ENCODE measurements around the gene HEPH.
A peak's percentile ranks its signal among the peaks of the same experiment; 100 is the strongest.

The HEPH gene

DNA sequence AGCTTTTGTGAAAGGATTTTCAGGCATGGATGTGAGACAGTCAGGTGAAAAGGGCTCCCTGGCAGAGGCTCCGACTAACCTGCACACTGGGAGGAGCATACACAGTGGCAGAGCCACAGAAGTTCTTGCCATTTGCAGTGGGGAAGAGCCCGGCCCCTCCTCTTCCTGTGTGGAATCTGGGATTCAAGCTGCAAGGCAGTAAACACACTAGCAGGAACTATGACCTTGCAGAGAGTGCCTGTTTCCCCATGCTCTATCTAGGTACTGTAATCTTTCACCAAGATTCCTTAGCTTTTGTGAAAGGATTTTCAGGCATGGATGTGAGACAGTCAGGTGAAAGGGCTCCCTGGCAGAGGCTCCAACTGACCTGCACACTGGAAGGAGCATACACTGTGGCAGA is 19.8 kb upstream of the HEPH start:
- in situ Hi-C loops (cut with HindIII; ENCODE audit: low sequenced_read_pairs), result no loop called here
- TF ChIP-seq CTCF (IDR thresholded peaks at IDR 0.05; ENCODE audit: low read depth, low read length, missing control alignments), result no peak
- no peak overlapping the region for H3K4me3 ChIP-seq (ENCODE audit: low read depth, low read length)
- DNase-seq (ENCODE audit: low read depth), result no peak

DNA sequence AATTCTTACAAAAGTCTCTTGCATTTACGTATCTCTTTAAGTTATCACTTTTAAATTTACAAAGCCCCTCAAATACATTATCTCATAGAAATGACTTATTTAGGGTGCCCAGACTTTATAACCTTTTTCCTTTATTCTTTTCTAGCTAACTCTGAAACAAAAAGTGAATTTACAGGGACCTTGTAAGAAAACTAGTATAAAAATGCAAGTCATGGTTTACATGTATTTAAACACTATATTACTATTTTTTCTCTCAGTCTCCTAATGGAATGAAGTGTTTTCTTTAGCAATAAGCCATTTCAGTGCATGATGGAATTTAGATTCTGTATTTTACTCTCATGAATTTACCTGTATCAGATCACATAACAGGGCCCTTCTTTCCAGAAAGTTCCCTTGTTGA is 14.5 kb upstream of the HEPH start:
- DNase-seq (ENCODE audit: low read depth), result no peak
- no peak for TF ChIP-seq CTCF (IDR thresholded peaks at IDR 0.05; ENCODE audit: low read depth, low read length, missing control alignments)
- no peak overlapping the region for H3K4me3 ChIP-seq (ENCODE audit: low read depth, low read length)
- in situ Hi-C loops (cut with HindIII; ENCODE audit: low sequenced_read_pairs), result no loop called here

- no peak overlapping the region for H3K4me3 ChIP-seq (ENCODE audit: low read depth, low read length)
- in situ Hi-C loops (cut with HindIII; ENCODE audit: low sequenced_read_pairs), result no loop called here
- DNase-seq (ENCODE audit: low read depth), result no peak
- TF ChIP-seq CTCF (IDR thresholded peaks at IDR 0.05; ENCODE audit: low read depth, low read length, missing control alignments), result no peak
Observed at GRCh38 chrX:66150163-66150562, 13.9 kb upstream of the HEPH start.

DNA sequence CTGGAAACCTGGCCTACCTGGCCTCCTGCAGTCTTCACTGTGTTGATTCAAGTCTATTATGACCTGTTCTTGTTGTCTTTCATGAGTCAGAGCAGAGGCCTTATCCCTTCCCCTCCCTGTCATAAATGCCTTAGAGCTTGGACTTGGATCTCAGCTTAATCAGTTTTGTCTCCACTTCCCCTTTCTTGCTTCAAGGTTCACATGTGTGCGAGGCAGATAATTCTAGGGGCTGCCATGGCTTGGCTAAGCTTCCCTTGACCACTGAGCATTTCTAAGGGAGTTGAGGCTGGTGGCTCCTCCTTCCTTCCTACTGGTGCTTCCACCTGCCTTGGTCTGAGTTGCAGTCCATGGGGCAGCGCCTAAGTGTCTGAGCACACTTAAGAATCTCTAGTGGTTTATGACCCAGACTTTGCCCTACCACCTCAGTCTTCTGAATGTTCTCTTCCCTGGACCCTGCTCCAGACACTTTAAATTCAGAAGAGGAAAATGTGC is 1.7 kb upstream of the HEPH start:
- in situ Hi-C loops (cut with HindIII; ENCODE audit: low sequenced_read_pairs), result no loop called here
- TF ChIP-seq CTCF (IDR thresholded peaks at IDR 0.05; ENCODE audit: low read depth, low read length, missing control alignments), result no peak
- H3K4me3 ChIP-seq (ENCODE audit: low read depth, low read length), result no peak overlapping the region
- DNase-seq (ENCODE audit: low read depth), result no peak

DNA sequence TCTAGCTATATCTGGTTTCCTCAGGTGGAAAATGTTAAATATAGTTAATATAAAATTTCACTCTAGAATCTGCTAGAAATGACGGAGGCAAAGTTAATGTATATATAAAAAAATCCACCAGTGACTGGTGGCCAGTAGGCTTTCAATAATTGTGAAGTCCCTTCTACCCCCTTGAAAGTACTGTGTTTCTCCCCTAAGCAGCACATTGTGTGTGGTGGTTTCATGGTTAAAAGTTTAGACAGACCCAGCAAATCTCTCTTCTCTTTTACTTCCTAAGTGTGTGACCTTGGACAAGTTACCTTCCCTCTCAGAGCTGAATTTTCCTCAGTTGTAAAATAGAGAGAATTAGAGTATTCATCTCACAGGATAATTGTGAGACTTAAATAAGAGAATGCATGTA is 600 bp upstream of the HEPH start:
- DNase-seq (ENCODE audit: low read depth), result no peak
- TF ChIP-seq CTCF (IDR thresholded peaks at IDR 0.05; ENCODE audit: low read depth, low read length, missing control alignments), result no peak
- in situ Hi-C loops (cut with HindIII; ENCODE audit: low sequenced_read_pairs), result no loop called here
- H3K4me3 ChIP-seq (ENCODE audit: low read depth, low read length), result no peak overlapping the region

DNA sequence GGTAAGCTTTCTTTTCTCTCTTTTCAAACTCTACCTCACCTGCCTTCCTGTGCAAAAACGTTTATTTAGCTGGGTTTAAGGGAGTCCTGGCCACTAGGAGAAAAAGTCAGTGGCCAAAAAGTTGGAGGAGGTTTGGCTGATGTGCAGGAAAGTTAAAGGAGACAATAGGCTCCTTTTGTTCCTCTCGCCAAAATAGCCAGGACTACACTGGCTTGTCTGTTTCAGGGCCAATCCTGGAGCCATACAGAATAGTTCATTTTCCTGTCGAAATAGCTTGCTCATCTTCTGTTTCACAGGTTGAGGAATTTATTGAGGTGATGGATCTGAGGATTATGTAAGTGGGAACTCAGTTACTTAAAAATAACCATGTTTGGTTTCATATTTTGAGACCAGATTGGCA is 423 bp downstream of the HEPH start:
- TF ChIP-seq CTCF (IDR thresholded peaks at IDR 0.05; ENCODE audit: low read depth, low read length, missing control alignments), result no peak
- peak overlapping the region; percentile 44 for H3K4me3 ChIP-seq (ENCODE audit: low read depth, low read length)
- in situ Hi-C loops (cut with HindIII; ENCODE audit: low sequenced_read_pairs), result no loop called here
- DNase-seq (ENCODE audit: low read depth), result no peak

- in situ Hi-C loops (cut with HindIII; ENCODE audit: low sequenced_read_pairs), result no loop called here
- DNase-seq (ENCODE audit: low read depth), result no peak
- no peak for TF ChIP-seq CTCF (IDR thresholded peaks at IDR 0.05; ENCODE audit: low read depth, low read length, missing control alignments)
- H3K4me3 ChIP-seq (ENCODE audit: low read depth, low read length), result peak overlapping the region; percentile 44
Observed at GRCh38 chrX:66164931-66165330, 884 bp downstream of the HEPH start.
